Measurements from ENCODE around the gene GPR152. TPM values are rescaled to one million over a fixed set of nuclear protein-coding genes. Genes with fewer than 3 reads are reported as not detected.

The GPR152 gene
- total RNA-seq, 1 experiment from 2014 or later, result not detected

- TF ChIP-seq CEBPB (IDR thresholded peaks at IDR 0.05; ENCODE audit: low read depth) (no peak), EZH2phosphoT487 (IDR thresholded peaks at IDR 0.05; ENCODE audit: borderline replicate concordance) (no peak), ZNF274 (IDR thresholded peaks at IDR 0.05; ENCODE audit: low read depth, low read length) (no peak), RAD21 (IDR thresholded peaks at IDR 0.05; ENCODE audit: low read depth) (no peak)
These were observed 10.7 kb upstream of the GPR152 start (continued) for GRCh38 chr11:67463186-67463585.

- no TSS peak for BruUV-seq (replicated peaks)
- Histone ChIP-seq H3K4me1 (ENCODE audit: control insufficient read depth in 1 of 2, insufficient read depth in 2 of 2, low read length in 2 of 2) (peaks cover 4 to 7% of the 10 kb centered on the region in 2 experiments), H4K20me1 (ENCODE audit: insufficient read depth) (no peaks in the 10 kb centered on the region), H3K36me3 (ENCODE audit: control insufficient read depth in 1 of 2, insufficient read depth in 2 of 2, low read length in 2 of 2) (no peaks in the 10 kb centered on the region), H3K27me3 (ENCODE audit: insufficient read depth, low read length) (no peaks in the 10 kb centered on the region), H3K79me2 (ENCODE audit: insufficient read depth, low read length) (no peaks in the 10 kb centered on the region), H3K9me3 (ENCODE audit: control insufficient read depth in 1 of 2, insufficient read depth in 1 of 2, low read depth in 1 of 2, low read length in 2 of 2) (no peaks in the 10 kb centered on the region), H3K27ac (ENCODE audit: low read depth, low read length) (no peak overlapping the region), H3K9me2 (ENCODE audit: insufficient read depth) (no peaks in the 10 kb centered on the region), H3K4me3 (replicated peaks in 1 of 2; ENCODE audit: low read depth in 1 of 2, low read length in 2 of 2) (no peak overlapping the region), H3K9ac (ENCODE audit: low read length) (no peak overlapping the region), H2AFZ (ENCODE audit: low read depth, low read length, poor library complexity, severe bottlenecking) (no peak overlapping the region), H3K4me2 (ENCODE audit: low read length) (no peak overlapping the region)
- ChIA-PET POLR2A (no interaction called here), RAD21 (ENCODE audit: low non-redundant PET in 1 of 2, low total read pairs in 2 of 2, uncharacterized antibody in 2 of 2, unreplicated experiment in 2 of 2) (no interaction called here), CTCF (no interaction called here)
- no peak for DNase-seq (ENCODE audit: low read depth, low spot score)
- no peak for TF ChIP-seq FOSL1 (IDR thresholded peaks at IDR 0.05; ENCODE audit: low read depth)
- TF ChIP-seq SIN3A (IDR thresholded peaks at IDR 0.05; ENCODE audit: low read depth), result no peak
- TF ChIP-seq SRF (IDR thresholded peaks at IDR 0.05; ENCODE audit: low read depth), result no peak
- TF ChIP-seq MAX (IDR thresholded peaks at IDR 0.05), result no peak
- no peak for TF ChIP-seq YY1 (IDR thresholded peaks at IDR 0.05; ENCODE audit: extremely low read depth, insufficient replicate concordance, low read depth, low read length)
- no peak for TF ChIP-seq RAD21 (IDR thresholded peaks at IDR 0.05; ENCODE audit: low read depth)
- ATAC-seq, result no peak
- intact Hi-C loops (cut with micrococcal nuclease), result no loop called here
These were observed 5.7 kb upstream of the GPR152 start for GRCh38 chr11:67458266-67458665.

- POLR2A ChIA-PET, result no interaction called here
- BruUV-seq (replicated peaks), result no TSS peak
- no peak overlapping the region for H3K27ac ChIP-seq (ENCODE audit: low read depth, low read length)
- no peak for TF ChIP-seq POLR2A (IDR thresholded peaks at IDR 0.05; ENCODE audit: borderline replicate concordance, extremely low read depth, insufficient read depth, insufficient read length)
- TF ChIP-seq CTCF (IDR thresholded peaks at IDR 0.05 in 2 of 3, conservative IDR thresholded peaks at IDR 0.05 in 1 of 3; ENCODE audit: borderline replicate concordance in 1 of 3, insufficient read depth in 1 of 3, low read depth in 2 of 3, low read length in 2 of 3), result no peak
- no peak for TF ChIP-seq EZH2 (IDR thresholded peaks at IDR 0.05)
- TF ChIP-seq MAX (IDR thresholded peaks at IDR 0.05), result no peak
- TF ChIP-seq FOSL1 (IDR thresholded peaks at IDR 0.05; ENCODE audit: low read depth), result no peak
- TF ChIP-seq JUND (IDR thresholded peaks at IDR 0.05), result no peak
- TF ChIP-seq ELF1 (IDR thresholded peaks at IDR 0.05; ENCODE audit: borderline replicate concordance, low read depth), result no peak
- TF ChIP-seq ZBTB33 (IDR thresholded peaks at IDR 0.05; ENCODE audit: extremely low read depth, insufficient replicate concordance, low read length), result no peak
- TF ChIP-seq ZNF274 (IDR thresholded peaks at IDR 0.05; ENCODE audit: low read depth, low read length), result no peak
- TF ChIP-seq POLR2AphosphoS5 (IDR thresholded peaks at IDR 0.05; ENCODE audit: low read depth, low read length), result no peak
- TF ChIP-seq SIN3A (IDR thresholded peaks at IDR 0.05; ENCODE audit: low read depth), result no peak
These were observed 4.9 kb upstream of the GPR152 start for GRCh38 chr11:67457453-67457852.

More at GRCh38 chr11:67457453-67457852, 4.9 kb upstream of the GPR152 start:
- intact Hi-C loops (cut with micrococcal nuclease), result no loop called here
- RAD21 ChIA-PET (ENCODE audit: low non-redundant PET in 1 of 2, low total read pairs in 2 of 2, uncharacterized antibody in 2 of 2, unreplicated experiment in 2 of 2), result no interaction called here
- H3K4me3 ChIP-seq (replicated peaks in 1 of 2; ENCODE audit: low read depth in 1 of 2, low read length in 2 of 2), result no peak overlapping the region
- H2AFZ ChIP-seq (ENCODE audit: low read depth, low read length, poor library complexity, severe bottlenecking), result no peak overlapping the region
- H3K4me1 ChIP-seq (ENCODE audit: control insufficient read depth in 1 of 2, insufficient read depth in 2 of 2, low read length in 2 of 2), result no peaks in the 10 kb centered on the region
- H3K79me2 ChIP-seq (ENCODE audit: insufficient read depth, low read length), result no peaks in the 10 kb centered on the region
- ATAC-seq (no peak), DNase-seq (ENCODE audit: low read depth, low spot score) (no peak)
- no peaks in the 10 kb centered on the region for H3K9me2 ChIP-seq (ENCODE audit: insufficient read depth)
- no peaks in the 10 kb centered on the region for H4K20me1 ChIP-seq (ENCODE audit: insufficient read depth)
- H3K4me2 ChIP-seq (ENCODE audit: low read length), result no peak overlapping the region
- CTCF ChIA-PET, result no interaction called here
- no peaks in the 10 kb centered on the region for H3K9me3 ChIP-seq (ENCODE audit: control insufficient read depth in 1 of 2, insufficient read depth in 1 of 2, low read depth in 1 of 2, low read length in 2 of 2)
- H3K36me3 ChIP-seq (ENCODE audit: control insufficient read depth in 1 of 2, insufficient read depth in 2 of 2, low read length in 2 of 2), result no peaks in the 10 kb centered on the region
- no peaks in the 10 kb centered on the region for H3K27me3 ChIP-seq (ENCODE audit: insufficient read depth, low read length)
- H3K9ac ChIP-seq (ENCODE audit: low read length), result no peak overlapping the region

All from HCT116 (cell line).